Measurements from ENCODE around the gene EEF1A2. TPM values are rescaled to one million over a fixed set of nuclear protein-coding genes. Genes with fewer than 3 reads are reported as not detected.

The EEF1A2 gene
- polyA plus RNA-seq, 3 donors, result 0.08 TPM; not detected in 2

- peaks cover 15 to 37% (median 23%) of the 10 kb centered on the region in 3 donors for H3K27me3 Mint-ChIP-seq (ENCODE audit: low read depth in 3 of 3)
- TF ChIP-seq CTCF (IDR thresholded peaks at IDR 0.05), result no peak
These were observed 60.8 kb downstream of the EEF1A2 start for GRCh38 chr20:63438121-63438520.

More at GRCh38 chr20:63438121-63438520, 60.8 kb downstream of the EEF1A2 start:
- H4K20me1 ChIP-seq (ENCODE audit: insufficient read depth, low read length), result no peaks in the 10 kb centered on the region
- no peak overlapping the region for H3K27ac ChIP-seq (ENCODE audit: low read depth in 1 of 2, low read length in 2 of 2)
- H3K4me1 ChIP-seq (ENCODE audit: control insufficient read depth in 1 of 2, insufficient read depth in 2 of 2, low read length in 2 of 2), result peaks cover 5 to 8% of the 10 kb centered on the region in 2 donors
- Mint-ChIP-seq H3K4me1 (peaks cover 7% of the 10 kb centered on the region), H3K4me3 (no peak overlapping the region), H3K36me3 (no peaks in the 10 kb centered on the region), H3K27ac (no peak overlapping the region), H3K9me3 (peaks cover 0 to 10% (median 6%) of the 10 kb centered on the region in 7 donors)
- no peak overlapping the region for H2AFZ ChIP-seq (ENCODE audit: insufficient read depth, low read depth, low read length, poor library complexity, severe bottlenecking)
- H3K4me2 ChIP-seq (replicated peaks; ENCODE audit: extremely low read depth, low read length, poor library complexity, severe bottlenecking), result no peak overlapping the region
- intact Hi-C loops (cut with micrococcal nuclease), result loop anchor here in 1 of 2 donors (5.0 kb wide), 1 partner anchor 534 kb away; no protein-coding TSS in a partner anchor
- H3K4me3 ChIP-seq (replicated peaks in 1 of 3; ENCODE audit: low read depth in 2 of 3, low read length in 3 of 3), result no peak overlapping the region
- no peak overlapping the region for H3K9ac ChIP-seq (ENCODE audit: insufficient read depth, low read length, poor library complexity, severe bottlenecking)
- peaks cover 3 to 14% of the 10 kb centered on the region in 2 donors for H3K27me3 ChIP-seq (ENCODE audit: control insufficient read depth in 2 of 2, insufficient read depth in 2 of 2, low read length in 2 of 2)
- H3K36me3 ChIP-seq (replicated peaks in 1 of 2; ENCODE audit: control insufficient read depth in 1 of 2, insufficient read depth in 2 of 2, low read length in 2 of 2), result no peaks in the 10 kb centered on the region
- no peaks in the 10 kb centered on the region for H3K79me2 ChIP-seq (ENCODE audit: insufficient read depth, low read length)
- 94% methylated on average over 12 of the region's 12 CpGs for WGBS (ENCODE audit: insufficient coverage)
- DNase-seq, result no peak
- peaks cover 3 to 9% of the 10 kb centered on the region in 2 donors for H3K9me3 ChIP-seq (replicated peaks in 1 of 2; ENCODE audit: control insufficient read depth in 1 of 2, insufficient read depth in 1 of 2, low read length in 2 of 2)

Other genes with a start within 250 kb of the EEF1A2 start
- gene NKAIN4, start 244.6 kb downstream of the EEF1A2 start, polyA plus RNA-seq, result not detected
- 10 to 100 TPM; 11.2 to 99.8 (median 14.1) TPM for gene ARFGAP1, start 226.3 kb downstream of the EEF1A2 start, polyA plus RNA-seq
- gene COL20A1, start 205.9 kb downstream of the EEF1A2 start, polyA plus RNA-seq, result not detected
- not detected for gene CHRNA4, start 137.7 kb downstream of the EEF1A2 start, polyA plus RNA-seq
- not detected for gene KCNQ2, start 26.4 kb downstream of the EEF1A2 start, polyA plus RNA-seq
- gene PPDPF, start 21.7 kb upstream of the EEF1A2 start, polyA plus RNA-seq, result 10 to 100 TPM; 13.4 to 39.9 (median 26.1) TPM
- 1 to 10 TPM in 2 of 3 donors, under 1 TPM in 1; 0.66 to 4.1 (median 1.5) TPM for gene PTK6, start 38.3 kb upstream of the EEF1A2 start, polyA plus RNA-seq
- gene SRMS, start 48.7 kb upstream of the EEF1A2 start, polyA plus RNA-seq, result not detected
- under 1 TPM in 1 of 3 donors, not detected in 2; 0.23 TPM for gene FNDC11, start 55.1 kb upstream of the EEF1A2 start, polyA plus RNA-seq
- 10 to 100 TPM in 1 of 3 donors, 1 to 10 TPM in 2; 3.0 to 15.5 (median 3.3) TPM for gene HELZ2, start 75.2 kb upstream of the EEF1A2 start, polyA plus RNA-seq
- 10 to 100 TPM in 1 of 3 donors, 1 to 10 TPM in 2; 2.7 to 11.7 (median 3.8) TPM for gene GMEB2, start 128.0 kb upstream of the EEF1A2 start, polyA plus RNA-seq
- 1 to 10 TPM in 1 of 3 donors, under 1 TPM in 2; 0.10 to 8.1 (median 0.15) TPM for gene STMN3, start 154.3 kb upstream of the EEF1A2 start, polyA plus RNA-seq
- gene RTEL1, start 159.2 kb upstream of the EEF1A2 start, polyA plus RNA-seq, result 10 to 100 TPM in 1 of 3 donors, 1 to 10 TPM in 2; 1.0 to 15.5 (median 4.8) TPM
- 1 to 10 TPM in 1 of 3 donors, not detected in 2; 6.5 TPM for gene TNFRSF6B, start 197.6 kb upstream of the EEF1A2 start, polyA plus RNA-seq
- gene ARFRP1, start 208.9 kb upstream of the EEF1A2 start, polyA plus RNA-seq, result 10 to 100 TPM; 18.2 to 31.1 (median 20.7) TPM
- 10 to 100 TPM; 24.2 to 58.6 (median 28.3) TPM for gene ZGPAT, start 209.0 kb upstream of the EEF1A2 start, polyA plus RNA-seq
- 1 to 10 TPM in 1 of 3 donors, under 1 TPM in 2; 0.39 to 8.8 (median 0.62) TPM for gene LIME1, start 237.6 kb upstream of the EEF1A2 start, polyA plus RNA-seq
- 10 to 100 TPM in 1 of 3 donors, 1 to 10 TPM in 1, under 1 TPM in 1; 0.46 to 21.0 (median 1.5) TPM for gene SLC2A4RG, start 240.7 kb upstream of the EEF1A2 start, polyA plus RNA-seq

Data from CD14-positive monocyte (primary cell).